Activated CD8-positive, alpha-beta memory T cell treated with anti-CD3 and anti-CD28 coated beads for 48 hours (primary cell): Measurements from ENCODE around the gene ENGASE.

Experiments used
- DNase-seq, 3 experiments: peaks; one replicate each; pipeline ENCODE4 v3.0.0-alpha.2; 2020; ENCODE audit warnings: low read depth in 2 of 3, low spot score in 2 of 3

The ENGASE gene

DNA sequence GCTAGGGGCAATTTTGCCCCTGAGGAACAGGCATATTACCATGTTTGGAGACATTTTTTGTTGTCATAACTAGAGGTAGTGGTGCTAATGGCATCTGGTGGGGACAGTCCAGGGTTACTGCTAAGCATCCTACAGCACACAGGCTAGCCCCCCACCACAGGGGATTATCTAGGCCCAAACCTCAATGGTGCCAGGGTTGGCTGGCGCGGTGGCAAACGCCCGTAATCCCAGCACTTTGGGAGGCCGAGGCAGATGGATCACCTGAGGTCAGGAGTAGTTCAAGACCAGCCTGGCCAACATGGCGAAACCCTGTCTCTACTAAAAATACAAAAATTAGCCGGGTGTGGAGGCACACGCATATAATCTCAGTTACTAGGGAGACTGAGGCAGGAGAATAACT lies 35.5 kb upstream of the ENGASE start:
- DNase-seq = no peak

GRCh38 chr17:79039886-79040285 lies 34.7 kb upstream of the ENGASE start:
- no peak for DNase-seq

- DNase-seq = no peak
These were observed 33.5 kb upstream of the ENGASE start for GRCh38 chr17:79041041-79041570.

GRCh38 chr17:79041723-79042420 lies 32.8 kb upstream of the ENGASE start:
- DNase-seq = no peak

GRCh38 chr17:79042421-79043190 lies 32.0 kb upstream of the ENGASE start:
- peak in 2 of 3 experiments; percentile 49 to 68 for DNase-seq

DNA sequence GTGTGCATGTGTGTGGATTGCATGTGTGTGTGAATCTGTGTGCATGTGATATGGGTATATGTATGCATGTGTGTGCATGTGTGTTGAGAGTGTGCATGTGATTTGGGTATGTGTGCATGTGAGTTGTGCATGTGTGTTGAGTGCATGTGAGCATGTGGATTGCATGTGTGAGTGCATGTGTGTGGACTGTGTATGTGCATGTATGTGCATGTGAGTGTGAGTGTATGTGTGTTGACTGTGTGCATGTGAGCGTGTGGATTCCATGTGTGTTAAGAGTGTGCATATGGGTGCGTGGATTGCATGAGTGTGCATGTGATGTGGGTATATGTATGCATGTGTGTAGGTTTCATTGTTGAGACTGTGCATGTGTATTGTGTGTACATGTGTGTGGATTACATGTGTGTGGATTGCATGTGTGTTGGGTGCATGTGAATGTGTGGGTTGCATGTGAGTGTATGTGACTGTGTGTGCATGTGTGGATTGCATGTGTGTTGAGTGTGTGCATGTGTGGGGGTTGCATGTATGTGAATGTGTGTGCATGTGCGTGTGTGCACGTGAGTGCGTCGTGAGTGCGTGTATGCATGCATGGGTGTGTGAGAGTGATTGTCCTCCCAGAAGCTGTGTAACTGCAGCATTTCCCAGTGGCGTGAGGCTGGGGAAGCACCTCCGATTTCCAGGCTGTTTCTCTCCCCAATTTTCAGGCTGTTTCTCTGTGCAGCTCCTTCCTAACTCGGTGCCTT lies 31.3 kb upstream of the ENGASE start:
- DNase-seq = no peak

DNA sequence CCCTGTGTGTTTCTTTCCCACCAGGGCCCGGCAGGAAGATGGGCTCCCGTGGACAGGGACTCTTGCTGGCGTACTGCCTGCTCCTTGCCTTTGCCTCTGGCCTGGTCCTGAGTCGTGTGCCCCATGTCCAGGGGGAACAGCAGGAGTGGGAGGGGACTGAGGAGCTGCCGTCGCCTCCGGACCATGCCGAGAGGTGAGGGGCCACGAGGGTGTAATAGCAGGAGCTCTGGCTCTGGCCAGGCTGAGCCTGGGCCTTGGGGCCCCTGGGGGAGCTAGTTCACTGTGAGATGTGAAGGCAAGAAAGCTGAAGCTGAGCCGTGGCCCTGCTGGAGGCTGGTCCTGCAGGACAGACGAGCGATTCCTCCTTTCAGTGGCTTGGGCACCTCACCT lies 30.7 kb upstream of the ENGASE start:
- DNase-seq = no peak

DNA sequence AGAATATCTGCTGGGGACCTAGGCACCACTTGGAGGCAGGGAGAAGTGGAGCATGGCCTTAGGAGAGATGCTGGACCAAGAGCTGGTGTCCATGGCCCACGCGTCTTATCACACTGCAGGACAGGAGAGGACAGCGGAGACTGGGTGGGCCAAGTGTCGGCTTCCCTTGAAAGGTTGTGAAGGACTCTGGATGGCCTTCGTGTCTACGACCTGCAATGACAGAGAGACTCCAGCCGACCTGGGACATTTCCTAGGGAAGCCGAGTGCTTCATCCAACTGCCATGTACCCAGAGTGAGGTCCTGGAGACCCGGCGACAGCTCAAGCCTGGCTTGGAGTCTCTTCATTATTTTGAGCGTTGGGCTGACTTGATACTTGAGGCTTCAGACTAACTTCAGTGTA lies 30.2 kb upstream of the ENGASE start:
- DNase-seq = no peak

- DNase-seq = no peak
These were observed 29.5 kb upstream of the ENGASE start for GRCh38 chr17:79045001-79045729.

GRCh38 chr17:79045842-79046196 lies 28.8 kb upstream of the ENGASE start:
- peak in 2 of 3 experiments; percentile 42 to 51 for DNase-seq

DNA sequence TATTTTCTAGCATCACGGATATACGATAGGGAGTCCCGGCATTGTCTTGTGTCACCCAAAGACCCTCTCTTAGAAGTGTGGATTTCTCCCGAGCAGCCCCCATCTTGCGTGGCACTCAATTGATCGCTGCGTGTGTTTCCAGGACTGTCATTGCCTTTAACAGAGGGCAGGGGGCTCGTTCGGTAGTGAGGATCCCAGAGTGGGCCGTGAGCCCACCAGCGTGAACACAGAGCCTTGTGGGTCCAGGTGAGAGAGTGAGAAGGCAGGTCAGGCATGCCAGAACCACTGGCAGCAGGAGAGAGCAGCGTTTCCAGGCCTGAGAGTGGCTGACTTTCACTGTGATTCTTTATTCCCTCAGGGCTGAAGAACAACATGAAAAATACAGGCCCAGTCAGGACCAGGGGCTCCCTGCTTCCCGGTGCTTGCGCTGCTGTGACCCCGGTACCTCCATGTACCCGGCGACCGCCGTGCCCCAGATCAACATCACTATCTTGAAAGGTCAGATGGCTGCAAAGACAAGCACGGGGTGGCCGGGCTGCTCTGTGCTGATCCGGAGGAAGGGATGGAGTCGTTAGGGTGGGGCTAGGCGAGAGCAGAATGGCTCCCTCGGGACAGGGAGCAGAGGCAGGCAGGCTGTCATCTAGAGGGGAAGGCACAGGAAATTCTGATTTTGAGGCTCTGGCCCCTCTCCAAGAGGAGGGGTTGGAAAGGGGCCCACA lies 28.3 kb upstream of the ENGASE start:
- DNase-seq = no peak

GRCh38 chr17:79046916-79047280 lies 27.7 kb upstream of the ENGASE start:
- no peak for DNase-seq

- DNase-seq = no peak
These were observed 27.2 kb upstream of the ENGASE start for GRCh38 chr17:79047291-79047920.

DNA sequence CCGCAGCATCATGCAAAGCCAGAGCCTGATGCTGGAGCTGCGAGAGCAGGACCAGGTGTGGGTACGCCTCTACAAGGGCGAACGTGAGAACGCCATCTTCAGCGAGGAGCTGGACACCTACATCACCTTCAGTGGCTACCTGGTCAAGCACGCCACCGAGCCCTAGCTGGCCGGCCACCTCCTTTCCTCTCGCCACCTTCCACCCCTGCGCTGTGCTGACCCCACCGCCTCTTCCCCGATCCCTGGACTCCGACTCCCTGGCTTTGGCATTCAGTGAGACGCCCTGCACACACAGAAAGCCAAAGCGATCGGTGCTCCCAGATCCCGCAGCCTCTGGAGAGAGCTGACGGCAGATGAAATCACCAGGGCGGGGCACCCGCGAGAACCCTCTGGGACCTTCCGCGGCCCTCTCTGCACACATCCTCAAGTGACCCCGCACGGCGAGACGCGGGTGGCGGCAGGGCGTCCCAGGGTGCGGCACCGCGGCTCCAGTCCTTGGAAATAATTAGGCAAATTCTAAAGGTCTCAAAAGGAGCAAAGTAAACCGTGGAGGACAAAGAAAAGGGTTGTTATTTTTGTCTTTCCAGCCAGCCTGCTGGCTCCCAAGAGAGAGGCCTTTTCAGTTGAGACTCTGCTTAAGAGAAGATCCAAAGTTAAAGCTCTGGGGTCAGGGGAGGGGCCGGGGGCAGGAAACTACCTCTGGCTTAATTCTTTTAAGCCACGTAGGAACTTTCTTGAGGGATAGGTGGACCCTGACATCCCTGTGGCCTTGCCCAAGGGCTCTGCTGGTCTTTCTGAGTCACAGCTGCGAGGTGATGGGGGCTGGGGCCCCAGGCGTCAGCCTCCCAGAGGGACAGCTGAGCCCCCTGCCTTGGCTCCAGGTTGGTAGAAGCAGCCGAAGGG lies 26.4 kb upstream of the ENGASE start:
- no peak for DNase-seq

- DNase-seq = no peak
These were observed 25.5 kb upstream of the ENGASE start for GRCh38 chr17:79048826-79049755.

DNA sequence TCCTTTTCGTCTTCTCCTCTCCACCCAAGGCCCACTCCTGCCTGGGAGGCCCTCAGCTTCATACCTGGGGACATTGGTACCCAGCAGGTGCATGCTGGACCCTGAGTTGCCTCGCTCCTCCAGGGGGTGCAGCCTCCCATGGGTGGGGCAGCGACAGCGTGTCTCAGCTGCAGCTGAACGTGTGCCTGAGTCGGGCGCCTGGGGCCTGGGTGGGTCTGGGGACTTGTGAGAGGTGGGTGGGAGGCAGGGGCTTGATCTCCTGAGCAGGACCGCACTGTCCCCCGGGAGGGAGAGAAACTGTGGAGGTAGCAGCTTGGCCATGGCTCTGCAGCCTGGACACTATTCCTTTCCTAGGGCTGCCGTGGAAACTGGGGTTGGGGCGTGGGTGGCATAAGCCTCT lies 24.8 kb upstream of the ENGASE start:
- DNase-seq = no peak

- DNase-seq = no peak
These were observed 24.1 kb upstream of the ENGASE start for GRCh38 chr17:79050551-79050950.

DNA sequence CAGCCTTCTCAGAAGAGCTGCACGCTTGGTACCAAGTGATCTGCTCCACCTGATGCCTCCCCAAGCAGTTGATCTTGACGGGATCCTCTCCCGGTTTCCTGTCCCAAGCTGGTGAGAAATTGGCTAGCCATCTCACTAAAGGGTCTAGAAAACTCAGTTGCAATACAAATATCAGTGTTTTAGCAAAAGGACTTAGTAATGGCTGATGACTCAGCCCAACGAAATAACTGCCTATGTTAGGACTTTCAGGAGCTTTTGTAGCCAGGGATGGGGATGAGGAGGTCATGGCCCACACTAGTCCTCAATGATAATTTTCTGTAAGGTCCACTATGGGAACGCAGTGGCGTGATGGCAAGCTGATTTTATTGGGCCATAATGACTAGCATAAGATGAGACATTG lies 23.3 kb upstream of the ENGASE start:
- no peak for DNase-seq
